Adipocyte (in vitro differentiated cells): ENCODE results near the gene CACNB2.
A peak's percentile ranks its signal among the peaks of the same experiment; 100 is the strongest.

ENCODE experiments used
- DNase-seq: peaks from one replicate; pipeline ENCODE4 v3.0.0-alpha.2; 2015; ENCODE audit warnings: low read depth
- H3K27me3 ChIP-seq: replicated peaks from 2 replicates; pipeline ENCODE4 v1.7.0; 2013; ENCODE audit warnings: mild to moderate bottlenecking, low read length, moderate library complexity; ENCODE audit not compliant: control insufficient read depth, insufficient read depth
- H3K36me3 ChIP-seq: 2 replicates; pipeline ENCODE4 v1.7.0; 2013; ENCODE audit warnings: low read length, mild to moderate bottlenecking, moderate library complexity; ENCODE audit not compliant: control insufficient read depth, insufficient read depth, severe bottlenecking
- H3K4me1 ChIP-seq: 2 replicates; pipeline ENCODE4 v1.7.0; 2013; ENCODE audit warnings: mild to moderate bottlenecking, low read length, moderate library complexity; ENCODE audit not compliant: control insufficient read depth, insufficient read depth
- H3K4me3 ChIP-seq: 2 replicates; pipeline ENCODE4 v1.7.0; 2013; ENCODE audit warnings: mild to moderate bottlenecking, low read length, moderate library complexity
- H3K9ac ChIP-seq: 2 replicates; pipeline ENCODE4 v1.7.0; 2013; ENCODE audit warnings: mild to moderate bottlenecking, low read length, moderate library complexity
- H3K9me3 ChIP-seq: 2 replicates; pipeline ENCODE4 v1.7.0; 2013; ENCODE audit warnings: mild to moderate bottlenecking, low read length, moderate library complexity; ENCODE audit not compliant: control insufficient read depth

The CACNB2 gene

GRCh38 chr10:18406136-18406535 lies 265.9 kb downstream of the CACNB2 start:
- Histone ChIP-seq H3K9me3 (no peaks in the 10 kb centered on the region), H3K4me1 (no peaks in the 10 kb centered on the region), H3K4me3 (no peak overlapping the region), H3K36me3 (no peaks in the 10 kb centered on the region), H3K27me3 (peaks cover 7% of the 10 kb centered on the region), H3K9ac (no peak overlapping the region)
- DNase-seq, result no peak

- Histone ChIP-seq H3K27me3 (no peaks in the 10 kb centered on the region), H3K9ac (no peak overlapping the region)
These were observed 269.6 kb downstream of the CACNB2 start for GRCh38 chr10:18409599-18410397.

GRCh38 chr10:18414061-18414460 lies 273.8 kb downstream of the CACNB2 start:
- Histone ChIP-seq H3K4me1 (no peaks in the 10 kb centered on the region), H3K27me3 (no peaks in the 10 kb centered on the region)
- DNase-seq, result peak; percentile 14

More at GRCh38 chr10:18409599-18410397, 269.6 kb downstream of the CACNB2 start:
- DNase-seq, result no peak
- H3K36me3 ChIP-seq, result no peaks in the 10 kb centered on the region
- H3K4me3 ChIP-seq, result no peak overlapping the region
- no peaks in the 10 kb centered on the region for H3K4me1 ChIP-seq
- H3K9me3 ChIP-seq, result no peaks in the 10 kb centered on the region

GRCh38 chr10:18417950-18418527 lies 277.8 kb downstream of the CACNB2 start:
- no peak for DNase-seq
- Histone ChIP-seq H3K4me1 (no peaks in the 10 kb centered on the region), H3K9ac (no peak overlapping the region), H3K36me3 (no peaks in the 10 kb centered on the region), H3K4me3 (no peak overlapping the region), H3K27me3 (no peaks in the 10 kb centered on the region), H3K9me3 (no peaks in the 10 kb centered on the region)

More at GRCh38 chr10:18414061-18414460, 273.8 kb downstream of the CACNB2 start:
- no peak overlapping the region for H3K9ac ChIP-seq
- H3K36me3 ChIP-seq, result no peaks in the 10 kb centered on the region
- no peaks in the 10 kb centered on the region for H3K9me3 ChIP-seq
- H3K4me3 ChIP-seq, result no peak overlapping the region

GRCh38 chr10:18418541-18419215 lies 278.5 kb downstream of the CACNB2 start:
- Histone ChIP-seq H3K4me1 (no peaks in the 10 kb centered on the region), H3K9ac (no peak overlapping the region), H3K27me3 (no peaks in the 10 kb centered on the region), H3K4me3 (no peak overlapping the region), H3K9me3 (no peaks in the 10 kb centered on the region), H3K36me3 (no peaks in the 10 kb centered on the region)
- no peak for DNase-seq

GRCh38 chr10:18419945-18420344 lies 279.7 kb downstream of the CACNB2 start:
- DNase-seq, result no peak
- no peaks in the 10 kb centered on the region for H3K4me1 ChIP-seq
- H3K4me3 ChIP-seq, result no peak overlapping the region
- H3K27me3 ChIP-seq, result no peaks in the 10 kb centered on the region
- no peaks in the 10 kb centered on the region for H3K9me3 ChIP-seq
- no peak overlapping the region for H3K9ac ChIP-seq
- no peaks in the 10 kb centered on the region for H3K36me3 ChIP-seq

- Histone ChIP-seq H3K9ac (no peak overlapping the region), H3K27me3 (no peaks in the 10 kb centered on the region), H3K36me3 (no peaks in the 10 kb centered on the region), H3K9me3 (no peaks in the 10 kb centered on the region), H3K4me3 (no peak overlapping the region), H3K4me1 (no peaks in the 10 kb centered on the region)
- no peak for DNase-seq
These were observed 281.6 kb downstream of the CACNB2 start for GRCh38 chr10:18421726-18422293.

GRCh38 chr10:18423058-18423637 lies 282.9 kb downstream of the CACNB2 start:
- Histone ChIP-seq H3K9ac (no peak overlapping the region), H3K4me3 (no peak overlapping the region), H3K4me1 (no peaks in the 10 kb centered on the region), H3K36me3 (no peaks in the 10 kb centered on the region), H3K27me3 (no peaks in the 10 kb centered on the region), H3K9me3 (no peaks in the 10 kb centered on the region)
- no peak for DNase-seq

GRCh38 chr10:18424200-18424599 lies 284.0 kb downstream of the CACNB2 start:
- DNase-seq, result no peak
- Histone ChIP-seq H3K27me3 (no peaks in the 10 kb centered on the region), H3K4me3 (no peak overlapping the region), H3K4me1 (no peaks in the 10 kb centered on the region), H3K9me3 (no peaks in the 10 kb centered on the region), H3K36me3 (no peaks in the 10 kb centered on the region), H3K9ac (no peak overlapping the region)

GRCh38 chr10:18429335-18429734 lies 289.1 kb downstream of the CACNB2 start:
- no peaks in the 10 kb centered on the region for H3K36me3 ChIP-seq
- H3K4me1 ChIP-seq, result no peaks in the 10 kb centered on the region
- no peak overlapping the region for H3K4me3 ChIP-seq
- no peak overlapping the region for H3K9ac ChIP-seq
- no peak for DNase-seq
- H3K27me3 ChIP-seq, result no peaks in the 10 kb centered on the region
- H3K9me3 ChIP-seq, result no peaks in the 10 kb centered on the region

GRCh38 chr10:18436902-18437301 lies 296.7 kb downstream of the CACNB2 start:
- no peak overlapping the region for H3K4me3 ChIP-seq
- H3K9ac ChIP-seq, result no peak overlapping the region
- no peaks in the 10 kb centered on the region for H3K9me3 ChIP-seq
- no peaks in the 10 kb centered on the region for H3K27me3 ChIP-seq
- no peaks in the 10 kb centered on the region for H3K36me3 ChIP-seq
- no peaks in the 10 kb centered on the region for H3K4me1 ChIP-seq
- DNase-seq, result no peak
